Measurements from ENCODE around the gene NPEPL1.
"Not testable (repeated sequence)": the region's sequence is repeated elsewhere in the genome, so short reads cannot be mapped to it uniquely, and the experiment has no call there.

The NPEPL1 gene

GRCh38 chr20:58753922-58754551 lies 61.4 kb downstream of the NPEPL1 start:
- in situ Hi-C loops (cut with MboI; ENCODE audit: low pct_unique_long_range_greater_than_20kb, low sequenced_read_pairs, unreplicated experiment), result no loop called here
- DNase-seq (ENCODE audit: low spot score), result no peak
- TF ChIP-seq CTCF (IDR thresholded peaks at IDR 0.05; ENCODE audit: extremely low read depth, insufficient read depth, missing control alignments), result no peak

GRCh38 chr20:58754584-58754983 lies 62.0 kb downstream of the NPEPL1 start:
- in situ Hi-C loops (cut with MboI; ENCODE audit: low pct_unique_long_range_greater_than_20kb, low sequenced_read_pairs, unreplicated experiment), result no loop called here
- DNase-seq (ENCODE audit: low spot score), result no peak
- TF ChIP-seq CTCF (IDR thresholded peaks at IDR 0.05; ENCODE audit: extremely low read depth, insufficient read depth, missing control alignments), result no peak

GRCh38 chr20:58755062-58755697 lies 62.6 kb downstream of the NPEPL1 start:
- in situ Hi-C loops (cut with MboI; ENCODE audit: low pct_unique_long_range_greater_than_20kb, low sequenced_read_pairs, unreplicated experiment), result no loop called here
- TF ChIP-seq CTCF (IDR thresholded peaks at IDR 0.05; ENCODE audit: extremely low read depth, insufficient read depth, missing control alignments), result no peak
- DNase-seq (ENCODE audit: low spot score), result no peak

- in situ Hi-C loops (cut with MboI; ENCODE audit: low pct_unique_long_range_greater_than_20kb, low sequenced_read_pairs, unreplicated experiment), result no loop called here
- DNase-seq (ENCODE audit: low spot score), result no peak
- TF ChIP-seq CTCF (IDR thresholded peaks at IDR 0.05; ENCODE audit: extremely low read depth, insufficient read depth, missing control alignments), result no peak
Observed at GRCh38 chr20:58755766-58756449, 63.3 kb downstream of the NPEPL1 start.

- no peak for TF ChIP-seq CTCF (IDR thresholded peaks at IDR 0.05; ENCODE audit: extremely low read depth, insufficient read depth, missing control alignments)
- no peak for DNase-seq (ENCODE audit: low spot score)
- in situ Hi-C loops (cut with MboI; ENCODE audit: low pct_unique_long_range_greater_than_20kb, low sequenced_read_pairs, unreplicated experiment), result no loop called here
Observed at GRCh38 chr20:58756450-58756775, 63.8 kb downstream of the NPEPL1 start.

- in situ Hi-C loops (cut with MboI; ENCODE audit: low pct_unique_long_range_greater_than_20kb, low sequenced_read_pairs, unreplicated experiment); DNase-seq (ENCODE audit: low spot score): not testable (repeated sequence)
Observed at GRCh38 chr20:58757647-58758046, 65.0 kb downstream of the NPEPL1 start.

GRCh38 chr20:58759947-58760346 lies 67.3 kb downstream of the NPEPL1 start:
- DNase-seq (ENCODE audit: low spot score), result no peak
- TF ChIP-seq CTCF (IDR thresholded peaks at IDR 0.05; ENCODE audit: extremely low read depth, insufficient read depth, missing control alignments), result no peak
- in situ Hi-C loops (cut with MboI; ENCODE audit: low pct_unique_long_range_greater_than_20kb, low sequenced_read_pairs, unreplicated experiment), result no loop called here
